ENCODE results near the gene UBE2QL1. TPM values are rescaled to one million over a fixed set of nuclear protein-coding genes. Genes with fewer than 3 reads are reported as not detected.

UBE2QL1 gene
- polyA plus RNA-seq, 1 experiment, result not detected

DNA sequence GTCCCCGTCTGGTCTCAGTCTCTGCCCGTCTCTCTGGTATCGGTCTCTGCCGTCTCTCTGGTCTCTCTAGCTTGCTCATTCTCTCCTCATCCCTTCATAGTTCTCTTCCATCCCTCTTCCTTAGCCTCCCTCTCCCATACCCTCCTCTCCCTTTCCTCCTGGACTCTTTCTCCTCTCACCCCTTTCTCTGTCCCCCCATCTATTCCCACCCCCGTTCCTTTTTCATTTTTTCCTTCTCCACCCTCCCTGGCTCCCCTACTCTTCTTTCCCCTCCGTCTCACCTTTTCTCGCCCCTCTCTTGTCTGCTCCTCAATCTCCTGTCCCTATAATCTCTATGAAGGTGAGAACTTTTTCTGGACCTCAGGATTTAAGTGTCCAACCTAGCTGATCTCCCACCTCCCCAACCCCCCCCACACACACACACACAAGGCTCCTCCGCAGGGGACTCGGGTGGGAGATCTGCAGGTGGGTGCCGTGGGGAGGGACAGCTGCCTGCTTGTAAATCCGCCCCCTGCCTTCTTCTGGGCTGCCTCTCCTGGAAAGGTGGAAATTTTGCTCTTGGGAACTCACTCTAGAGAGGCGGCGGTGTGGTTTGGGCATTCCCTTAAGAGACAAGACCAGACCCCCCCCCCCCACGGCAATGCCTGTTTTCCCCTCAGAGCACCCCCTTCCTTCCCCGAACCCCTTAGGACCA lies 953 bp downstream of the UBE2QL1 start:
- no peak overlapping the region for H3K4me3 ChIP-seq (ENCODE audit: low read depth, low read length)
- ChIA-PET POLR2A (no interaction called here), CTCF (no interaction called here)
- H3K9me3 ChIP-seq (ENCODE audit: control insufficient read depth, insufficient read depth, low read length), result peaks cover 4% of the 10 kb centered on the region; the same call in 1 of the 2 replicates
- H3K27ac ChIP-seq (ENCODE audit: low read depth, low read length), result no peak overlapping the region
- DNase-seq (ENCODE audit: low read depth, low spot score), result no peak
- TF ChIP-seq, protein P1, sequence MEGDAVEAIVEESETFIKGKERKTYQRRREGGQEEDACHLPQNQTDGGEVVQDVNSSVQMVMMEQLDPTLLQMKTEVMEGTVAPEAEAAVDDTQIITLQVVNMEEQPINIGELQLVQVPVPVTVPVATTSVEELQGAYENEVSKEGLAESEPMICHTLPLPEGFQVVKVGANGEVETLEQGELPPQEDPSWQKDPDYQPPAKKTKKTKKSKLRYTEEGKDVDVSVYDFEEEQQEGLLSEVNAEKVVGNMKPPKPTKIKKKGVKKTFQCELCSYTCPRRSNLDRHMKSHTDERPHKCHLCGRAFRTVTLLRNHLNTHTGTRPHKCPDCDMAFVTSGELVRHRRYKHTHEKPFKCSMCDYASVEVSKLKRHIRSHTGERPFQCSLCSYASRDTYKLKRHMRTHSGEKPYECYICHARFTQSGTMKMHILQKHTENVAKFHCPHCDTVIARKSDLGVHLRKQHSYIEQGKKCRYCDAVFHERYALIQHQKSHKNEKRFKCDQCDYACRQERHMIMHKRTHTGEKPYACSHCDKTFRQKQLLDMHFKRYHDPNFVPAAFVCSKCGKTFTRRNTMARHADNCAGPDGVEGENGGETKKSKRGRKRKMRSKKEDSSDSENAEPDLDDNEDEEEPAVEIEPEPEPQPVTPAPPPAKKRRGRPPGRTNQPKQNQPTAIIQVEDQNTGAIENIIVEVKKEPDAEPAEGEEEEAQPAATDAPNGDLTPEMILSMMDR (IDR thresholded peaks at IDR 0.05; ENCODE audit: low read depth, low read length), result no peak
- H3K27me3 ChIP-seq (ENCODE audit: control insufficient read depth, insufficient read depth, low read length), result peaks cover 23% of the 10 kb centered on the region

DNA sequence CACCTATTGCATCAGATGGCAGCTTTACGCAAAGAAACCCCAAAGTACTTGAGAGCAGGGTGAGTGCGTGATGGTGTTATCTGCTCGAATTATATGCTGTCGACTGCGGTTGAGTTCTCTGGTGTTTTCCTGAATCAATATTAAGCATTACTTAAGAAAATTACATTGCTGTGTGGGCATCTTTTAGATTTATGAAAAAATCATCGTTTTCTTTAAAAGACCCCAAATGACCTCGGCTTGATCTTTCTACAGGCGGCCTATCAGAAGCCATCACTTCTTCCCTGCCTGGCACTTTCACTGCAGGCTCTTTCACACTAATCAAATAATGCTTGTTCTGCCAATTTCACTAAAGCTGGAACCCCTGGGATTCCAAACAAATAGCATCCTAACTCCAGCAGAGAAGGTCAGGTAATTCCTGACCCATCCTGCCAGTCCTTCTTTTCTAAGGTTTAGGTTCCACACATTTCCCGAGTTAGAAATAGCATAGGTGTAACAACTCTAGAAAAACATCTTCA lies 1.7 kb downstream of the UBE2QL1 start:
- TF ChIP-seq, protein P1 (IDR thresholded peaks at IDR 0.05; ENCODE audit: low read depth, low read length), result no peak
- ChIA-PET POLR2A (no interaction called here), CTCF (no interaction called here)
- no peak for DNase-seq (ENCODE audit: low read depth, low spot score)
- Histone ChIP-seq H3K9me3 (ENCODE audit: control insufficient read depth, insufficient read depth, low read length) (peaks cover 4% of the 10 kb centered on the region; the same call in 1 of the 2 replicates), H3K4me3 (ENCODE audit: low read depth, low read length) (no peak overlapping the region), H3K27ac (ENCODE audit: low read depth, low read length) (no peak overlapping the region), H3K27me3 (ENCODE audit: control insufficient read depth, insufficient read depth, low read length) (peaks cover 23% of the 10 kb centered on the region)

DNA sequence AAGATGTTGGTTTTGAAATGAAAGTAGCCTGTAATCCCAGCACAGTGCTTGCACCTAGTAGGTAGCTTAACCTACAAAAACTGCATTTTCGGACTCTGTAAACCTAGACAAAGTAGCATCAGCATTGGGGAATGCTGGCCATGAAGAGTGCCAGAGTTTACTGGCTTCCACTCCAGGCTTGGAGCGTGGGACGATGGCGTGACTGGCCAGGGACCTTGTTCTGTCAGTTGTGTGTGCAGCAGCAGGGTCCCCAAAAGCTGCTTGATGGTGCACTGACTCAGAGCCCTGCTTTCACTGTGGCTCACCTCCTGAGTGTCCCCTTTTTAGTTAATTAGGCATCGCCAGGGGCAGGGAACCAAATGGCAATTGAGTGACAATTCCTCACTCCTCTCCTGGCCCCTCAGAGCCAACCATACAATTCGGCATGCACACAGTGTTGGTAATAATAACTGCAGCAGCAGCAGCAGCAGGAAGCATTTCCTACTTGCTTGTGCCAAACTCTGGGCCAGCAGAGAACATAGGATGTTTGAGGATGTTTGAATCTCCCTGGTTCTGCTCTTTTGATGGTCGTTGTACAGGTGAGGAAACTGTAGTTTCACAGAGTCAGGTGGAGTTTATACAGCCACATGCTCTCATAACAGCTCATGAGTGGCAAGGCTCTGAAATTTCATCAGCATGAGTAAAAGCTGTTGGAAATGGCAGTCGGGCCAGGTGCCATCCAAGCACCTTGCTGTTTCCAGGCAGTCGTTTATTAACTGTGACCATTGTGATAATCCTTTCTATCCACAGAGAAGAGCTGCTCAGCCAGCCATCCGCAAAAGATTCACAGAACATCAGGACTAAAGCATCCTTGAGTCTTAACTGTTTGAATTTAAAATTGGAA lies 4.2 kb downstream of the UBE2QL1 start:
- Histone ChIP-seq H3K4me3 (ENCODE audit: low read depth, low read length) (no peak overlapping the region), H3K9me3 (ENCODE audit: control insufficient read depth, insufficient read depth, low read length) (peaks cover 2% of the 10 kb centered on the region; the same call in 1 of the 2 replicates), H3K27me3 (ENCODE audit: control insufficient read depth, insufficient read depth, low read length) (peaks cover 23% of the 10 kb centered on the region), H3K27ac (ENCODE audit: low read depth, low read length) (no peak overlapping the region)
- TF ChIP-seq, protein P1 (IDR thresholded peaks at IDR 0.05; ENCODE audit: low read depth, low read length), result no peak
- ChIA-PET POLR2A (no interaction called here), CTCF (no interaction called here)
- no peak for DNase-seq (ENCODE audit: low read depth, low spot score)

DNA sequence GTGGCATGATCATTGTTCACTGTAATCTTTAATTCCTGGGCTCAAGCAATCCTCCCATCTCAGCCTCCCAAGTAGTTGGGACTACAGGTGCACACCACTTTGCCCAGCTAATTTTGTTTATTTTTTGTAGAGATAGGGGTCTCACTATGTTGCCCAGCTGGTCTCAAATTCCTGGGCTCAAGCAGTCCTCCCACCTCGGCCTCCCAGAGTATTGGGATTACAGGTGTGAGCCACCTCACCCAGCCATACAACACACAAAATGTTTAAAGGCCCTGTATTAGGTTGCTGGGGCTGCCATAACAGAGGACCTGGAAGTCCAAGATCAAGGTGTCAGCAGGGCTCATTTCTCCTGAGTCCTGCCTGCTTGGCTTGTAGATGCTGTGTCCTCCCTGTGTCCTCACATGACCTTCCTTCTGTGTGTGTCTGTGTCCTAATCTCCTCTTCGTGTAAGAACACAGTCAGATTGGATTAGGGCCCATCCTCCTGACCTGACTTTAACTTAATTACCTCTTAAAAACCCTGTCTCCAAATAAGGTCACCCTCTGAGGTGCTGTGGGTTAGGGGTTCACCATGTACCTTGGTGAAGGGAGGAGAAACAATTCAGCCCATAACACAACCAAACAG lies 5.4 kb downstream of the UBE2QL1 start:
- Histone ChIP-seq H3K9me3 (ENCODE audit: control insufficient read depth, insufficient read depth, low read length) (no peaks in the 10 kb centered on the region), H3K27me3 (ENCODE audit: control insufficient read depth, insufficient read depth, low read length) (peaks cover 20% of the 10 kb centered on the region), H3K4me3 (ENCODE audit: low read depth, low read length) (no peak overlapping the region), H3K27ac (ENCODE audit: low read depth, low read length) (no peak overlapping the region)
- TF ChIP-seq, protein P1 (IDR thresholded peaks at IDR 0.05; ENCODE audit: low read depth, low read length), result no peak
- POLR2A ChIA-PET, result no interaction called here
- DNase-seq (ENCODE audit: low read depth, low spot score), result no peak
- CTCF ChIA-PET, result no interaction called here
